Endometrial microvascular endothelial cells (primary cell): Measurements from ENCODE around the gene LRP6. TPM values are rescaled to one million over a fixed set of nuclear protein-coding genes. Genes with fewer than 3 reads are reported as not detected.

Experiments
- in situ Hi-C: cut with HindIII; loops from 2 replicates; pipeline ENCODE4 v1.10.0; 2017; ENCODE audit warnings: low sequenced_read_pairs, low pct_unique_long_range_greater_than_20kb; ENCODE audit errors: inconsistent ontology term
- total RNA-seq: library from RNA; depleted of rRNA; stranded (reverse); fragments of >200 nt; gene quantifications from one replicate; pipeline ENCODE4 v1.2.3, GENCODE V29; 2015; ENCODE audit errors: inconsistent ontology term

The LRP6 gene
- total RNA-seq, 1 donor from 2014 or later: 10.7 TPM

- in situ Hi-C loops: no loop called here
Measured at GRCh38 chr12:12091977-12092663, 174.7 kb downstream of the LRP6 start.

GRCh38 chr12:12091071-12091470, 175.8 kb downstream of the LRP6 start:
- in situ Hi-C loops: no loop called here

- in situ Hi-C loops: loop anchor here (10.0 kb wide), 1 partner anchor 236 kb away; no protein-coding TSS in a partner anchor
Measured at GRCh38 chr12:12088761-12089160, 178.1 kb downstream of the LRP6 start.

GRCh38 chr12:12088147-12088546, 178.7 kb downstream of the LRP6 start:
- in situ Hi-C loops: loop anchor here (10.0 kb wide), 1 partner anchor 237 kb away; no protein-coding TSS in a partner anchor

- in situ Hi-C loops: loop anchor here (10.0 kb wide), 1 partner anchor 237 kb away; no protein-coding TSS in a partner anchor
Measured at GRCh38 chr12:12087693-12088034, 179.2 kb downstream of the LRP6 start.

GRCh38 chr12:12086973-12087692, 179.7 kb downstream of the LRP6 start:
- in situ Hi-C loops: loop anchor here (10.0 kb wide), 1 partner anchor 238 kb away; no protein-coding TSS in a partner anchor

GRCh38 chr12:12086362-12086761, 180.5 kb downstream of the LRP6 start:
- in situ Hi-C loops: loop anchor here (10.0 kb wide), 1 partner anchor 238 kb away; no protein-coding TSS in a partner anchor

GRCh38 chr12:12083688-12084087, 183.2 kb downstream of the LRP6 start:
- in situ Hi-C loops: loop anchor here (10.0 kb wide), 1 partner anchor 241 kb away; no protein-coding TSS in a partner anchor

- in situ Hi-C loops: loop anchor here (10.0 kb wide), 1 partner anchor 243 kb away; no protein-coding TSS in a partner anchor
Measured at GRCh38 chr12:12081836-12082497, 184.9 kb downstream of the LRP6 start.

GRCh38 chr12:12079291-12079690, 187.6 kb downstream of the LRP6 start:
- in situ Hi-C loops: no loop called here

GRCh38 chr12:12072064-12072760, 194.6 kb downstream of the LRP6 start:
- in situ Hi-C loops: no loop called here

- in situ Hi-C loops: no loop called here
Measured at GRCh38 chr12:12070674-12071656, 195.9 kb downstream of the LRP6 start, which contains the start of gene BCL2L14. TSS of gene BCL2L14 (plus strand) at chr12:12070939. CDS start at chr12:12079306, 8,367 bp downstream.

- in situ Hi-C loops: no loop called here
Measured at GRCh38 chr12:12069821-12070548, 196.9 kb downstream of the LRP6 start.

- in situ Hi-C loops: no loop called here
Measured at GRCh38 chr12:12068751-12069150, 198.1 kb downstream of the LRP6 start.
